Tibial nerve (tissue), 4 donors: ENCODE data around the gene MARCO. TPM values are rescaled to one million over a fixed set of nuclear protein-coding genes. Genes with fewer than 3 reads are reported as not detected.

ENCODE experiments used
- DNase-seq, 2 donors: peaks; one replicate each; pipeline ENCODE4 v3.0.0-alpha.2; 2019; ENCODE audit warnings: low spot score in 2 of 2
- H3K27ac ChIP-seq, 4 donors: fragments of 200-600 bp; sonication (generic) in 3 of 4; one replicate each; pipeline ENCODE4 v1.5.1; 2017 to 2019; ENCODE audit warnings: mild to moderate bottlenecking in 1 of 4
- H3K27me3 ChIP-seq, 2 donors: fragments of 200-600 bp; sonication (generic) in 1 of 2; one replicate each; pipeline versions ENCODE4 v1.5.1 to v1.6.0; 2017 to 2019
- H3K36me3 ChIP-seq, 3 donors: fragments of 200-600 bp; sonication (generic); one replicate each; pipeline ENCODE4 v1.5.1; 2018 to 2019
- H3K4me1 ChIP-seq, 4 donors: fragments of 200-600 bp; sonication (generic) in 3 of 4; one replicate each; pipeline ENCODE4 v1.5.1; 2017 to 2019
- H3K4me3 ChIP-seq, 4 donors: fragments of 200-600 bp; sonication (generic) in 3 of 4; one replicate each; pipeline ENCODE4 v1.5.1; 2017 to 2019; ENCODE audit warnings: mild to moderate bottlenecking in 1 of 4, moderate library complexity in 1 of 4
- H3K9me3 ChIP-seq, 4 donors: fragments of 200-600 bp; sonication (generic) in 3 of 4; one replicate each; pipeline ENCODE4 v1.5.1; 2017 to 2019
- CTCF ChIP-seq, 5 experiments: fragments of 200-600 bp in 3 of 5; fragments of 450-650 bp in 2 of 5; sonication (generic) in 3 of 5; IDR thresholded peaks; one replicate each; pipeline ENCODE4 v1.5.1; 2016 to 2019; ENCODE audit warnings: antibody characterized with exemption in 5 of 5, mild to moderate bottlenecking in 3 of 5, moderate library complexity in 2 of 5
- EP300 ChIP-seq, 2 donors: sonication (generic); formaldehyde crosslinking; IDR thresholded peaks; one replicate each; pipeline ENCODE4 v1.6.1; 2017; ENCODE audit warnings: antibody characterized with exemption in 2 of 2, mild to moderate bottlenecking in 1 of 2
- POLR2A ChIP-seq, 2 donors: fragments of 450-650 bp; IDR thresholded peaks; one replicate each; pipeline ENCODE4 v1.6.1; 2017; ENCODE audit warnings: antibody characterized with exemption in 2 of 2, mild to moderate bottlenecking in 2 of 2, moderate library complexity in 2 of 2
- WGBS, 2 donors: methylation state at CpG; one replicate each; pipeline ENCODE4 v1.1.5; 2018; 5-methylcytosine and 5-hydroxymethylcytosine counted together
- total RNA-seq, 4 donors: library from RNA; depleted of rRNA; stranded (reverse); fragments of >200 nt; gene quantifications; one replicate each; pipeline ENCODE4 v1.1.0, GENCODE V29; 2016

Gene MARCO
- total RNA-seq, 4 donors from 2014 or later = 11.1 to 59.4 (median 14.8) TPM

DNA sequence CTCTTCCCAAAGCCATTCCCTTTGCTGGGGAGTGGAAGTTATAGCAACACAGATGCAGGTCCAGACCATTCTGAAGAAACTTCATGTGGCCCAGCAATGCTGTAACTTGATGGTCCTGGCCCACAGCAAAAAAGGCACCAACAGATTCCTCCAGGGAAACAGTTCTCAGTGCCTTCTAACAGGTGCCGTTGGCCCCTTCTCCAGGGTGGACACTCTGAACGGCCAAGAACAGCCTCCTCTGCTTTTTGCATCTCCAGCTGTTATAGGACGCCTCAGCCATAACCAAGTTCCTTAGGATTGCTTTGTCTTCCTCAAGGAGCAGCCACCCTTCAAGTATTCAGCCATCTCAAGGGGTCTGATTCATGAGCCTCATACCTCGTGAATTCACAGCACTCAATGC, 38.0 kb downstream of the MARCO start:
- H3K4me1 ChIP-seq = no peaks in the 10 kb centered on the region
- WGBS, 2 donors = 72 to 80% methylated on average over 4 of the region's 4 CpGs
- DNase-seq = no peak
- TF ChIP-seq CTCF (IDR thresholded peaks at IDR 0.05) = no peak
- TF ChIP-seq POLR2A (IDR thresholded peaks at IDR 0.05) = no peak
- no peak for TF ChIP-seq EP300 (IDR thresholded peaks at IDR 0.05)
- H3K36me3 ChIP-seq = no peaks in the 10 kb centered on the region
- no peaks in the 10 kb centered on the region for H3K27me3 ChIP-seq
- peaks cover 0 to 8% (median 0%) of the 10 kb centered on the region in 4 donors for H3K9me3 ChIP-seq
- H3K4me3 ChIP-seq = no peak overlapping the region
- H3K27ac ChIP-seq = no peak overlapping the region

- H3K27ac ChIP-seq = no peak overlapping the region
- H3K4me1 ChIP-seq = no peaks in the 10 kb centered on the region
- H3K9me3 ChIP-seq = peaks cover 0 to 8% (median 0%) of the 10 kb centered on the region in 4 donors
- DNase-seq = no peak
- 66 to 73% methylated on average over 2 of the region's 2 CpGs for WGBS, 2 donors
- no peaks in the 10 kb centered on the region for H3K27me3 ChIP-seq
- no peaks in the 10 kb centered on the region for H3K36me3 ChIP-seq
- H3K4me3 ChIP-seq = no peak overlapping the region
- TF ChIP-seq POLR2A (IDR thresholded peaks at IDR 0.05) (no peak), CTCF (IDR thresholded peaks at IDR 0.05) (no peak), EP300 (IDR thresholded peaks at IDR 0.05) (no peak)
These were observed 38.6 kb downstream of the MARCO start for GRCh38 chr2:118980573-118980972.

DNA sequence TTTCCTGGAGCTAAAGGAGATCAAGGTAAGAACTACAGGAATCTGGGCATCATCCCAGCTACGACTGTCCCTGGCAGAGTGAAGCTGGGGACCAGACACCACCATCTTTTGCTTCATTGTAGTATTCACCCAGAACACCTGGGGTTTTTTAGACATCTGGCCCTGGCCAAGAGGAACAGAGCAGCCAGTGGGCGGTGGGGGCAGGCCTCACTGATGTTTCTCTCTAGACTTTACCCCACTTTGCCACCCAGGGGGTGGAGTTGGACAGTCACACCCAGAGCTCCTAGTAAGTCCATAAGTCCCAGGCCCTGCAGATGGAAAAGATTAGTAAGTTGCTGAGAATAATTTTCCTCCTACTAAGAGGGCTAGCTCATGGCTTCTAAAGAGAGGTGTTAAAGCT, 39.6 kb downstream of the MARCO start:
- Histone ChIP-seq H3K4me1 (no peaks in the 10 kb centered on the region), H3K27me3 (no peaks in the 10 kb centered on the region), H3K36me3 (no peaks in the 10 kb centered on the region), H3K4me3 (no peak overlapping the region), H3K9me3 (peaks cover 0 to 3% (median 0%) of the 10 kb centered on the region in 4 donors), H3K27ac (no peak overlapping the region)
- DNase-seq = no peak
- no peak for TF ChIP-seq CTCF (IDR thresholded peaks at IDR 0.05)
- no peak for TF ChIP-seq EP300 (IDR thresholded peaks at IDR 0.05)
- TF ChIP-seq POLR2A (IDR thresholded peaks at IDR 0.05) = no peak
- 42 to 88% methylated on average over 2 of the region's 2 CpGs for WGBS, 2 donors

GRCh38 chr2:118982039-118982438, 40.0 kb downstream of the MARCO start:
- H3K9me3 ChIP-seq = no peaks in the 10 kb centered on the region
- 70 to 80% methylated on average over 3 of the region's 3 CpGs for WGBS, 2 donors
- no peak overlapping the region for H3K4me3 ChIP-seq
- no peaks in the 10 kb centered on the region for H3K27me3 ChIP-seq
- no peaks in the 10 kb centered on the region for H3K4me1 ChIP-seq
- TF ChIP-seq EP300 (IDR thresholded peaks at IDR 0.05) = no peak
- TF ChIP-seq CTCF (IDR thresholded peaks at IDR 0.05) = no peak
- no peak for TF ChIP-seq POLR2A (IDR thresholded peaks at IDR 0.05)
- H3K27ac ChIP-seq = no peak overlapping the region
- H3K36me3 ChIP-seq = no peaks in the 10 kb centered on the region
- DNase-seq = no peak

DNA sequence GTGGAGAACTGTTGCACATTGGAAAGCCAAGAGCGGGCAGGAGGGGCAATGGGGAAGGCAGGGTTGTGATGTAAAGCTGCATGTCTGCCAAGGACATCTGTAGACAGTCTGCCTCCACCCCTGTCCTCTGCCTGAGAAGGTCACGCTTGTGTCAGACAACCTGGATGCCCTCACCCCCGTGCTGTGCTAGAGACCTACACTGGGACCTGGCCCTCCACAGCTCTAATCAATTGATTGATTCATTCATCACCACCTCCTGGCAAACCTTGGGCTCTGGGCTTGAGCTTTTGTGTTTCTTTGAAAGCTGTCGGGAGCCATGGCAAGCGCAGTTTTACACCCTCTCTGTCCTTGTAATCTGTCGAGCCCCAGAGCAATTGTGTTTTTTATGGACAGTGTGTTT, 41.1 kb downstream of the MARCO start:
- no peak overlapping the region for H3K27ac ChIP-seq
- H3K36me3 ChIP-seq = no peaks in the 10 kb centered on the region
- TF ChIP-seq POLR2A (IDR thresholded peaks at IDR 0.05) (no peak), CTCF (IDR thresholded peaks at IDR 0.05) (no peak), EP300 (IDR thresholded peaks at IDR 0.05) (no peak)
- WGBS, 2 donors = 45 to 62% methylated on average over 6 of the region's 6 CpGs
- DNase-seq = no peak
- no peaks in the 10 kb centered on the region for H3K4me1 ChIP-seq
- H3K4me3 ChIP-seq = no peak overlapping the region
- H3K27me3 ChIP-seq = no peaks in the 10 kb centered on the region
- no peaks in the 10 kb centered on the region for H3K9me3 ChIP-seq
